Right forelimb (tissue), 1 donor: ENCODE results near the gene JARID2.
"Not testable (repeated sequence)": the region's sequence is repeated elsewhere in the genome, so short reads cannot be mapped to it uniquely, and the experiment has no call there.

ENCODE experiments used
- DNase-seq: peaks from one replicate; pipeline ENCODE4 v3.0.0-alpha.2; 2018

The JARID2 gene

GRCh38 chr6:15316754-15317153, 70.9 kb downstream of the JARID2 start:
- DNase-seq: no peak

- DNase-seq: no peak
Observed at GRCh38 chr6:15317251-15317650, 71.4 kb downstream of the JARID2 start.

DNA sequence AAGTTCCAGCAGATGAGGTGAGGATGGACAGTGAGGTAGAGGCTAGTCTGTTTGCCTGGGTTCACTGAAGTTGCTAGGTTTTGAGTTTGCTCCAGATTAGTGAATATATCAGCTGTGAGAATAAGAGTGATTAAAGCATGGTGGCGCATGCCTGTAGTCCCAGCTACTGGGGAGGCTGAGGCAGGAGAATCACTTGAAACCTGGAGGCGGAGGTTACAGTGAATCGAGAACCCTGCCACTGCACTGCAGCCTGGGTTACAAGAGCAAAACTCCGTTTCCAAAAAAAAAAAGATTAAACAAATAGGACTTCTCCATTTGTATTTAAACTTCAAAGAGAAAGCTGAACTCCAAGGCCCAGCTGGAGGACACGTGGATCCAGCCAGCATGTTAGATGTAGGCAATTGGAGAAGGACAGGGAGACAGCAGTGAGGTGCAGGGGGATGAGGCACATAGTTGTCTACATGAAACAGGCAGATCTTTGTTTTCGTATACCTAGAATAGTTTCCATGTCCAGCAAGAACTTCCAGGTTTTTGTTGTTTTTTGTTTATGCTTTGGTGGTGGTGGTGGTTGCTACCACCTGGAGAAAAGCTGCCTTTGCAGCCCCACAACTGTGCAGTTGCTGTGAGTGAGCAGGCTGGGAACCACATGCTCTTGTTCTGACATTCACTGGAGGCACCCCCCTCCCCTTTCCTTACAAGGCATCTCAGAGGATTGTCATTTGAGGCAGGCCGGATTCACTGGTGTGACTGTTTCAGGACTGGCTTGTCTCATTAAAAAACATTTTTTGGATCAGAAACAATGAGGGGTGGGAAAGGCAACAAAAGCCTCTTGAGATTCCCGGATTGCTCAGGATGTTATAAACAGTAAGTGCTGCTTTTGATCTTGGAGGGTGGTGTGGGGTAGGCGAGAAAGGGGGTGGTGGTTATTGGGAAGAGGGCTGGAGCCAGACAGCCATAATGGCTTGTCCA, 72.3 kb downstream of the JARID2 start:
- no peak for DNase-seq

DNA sequence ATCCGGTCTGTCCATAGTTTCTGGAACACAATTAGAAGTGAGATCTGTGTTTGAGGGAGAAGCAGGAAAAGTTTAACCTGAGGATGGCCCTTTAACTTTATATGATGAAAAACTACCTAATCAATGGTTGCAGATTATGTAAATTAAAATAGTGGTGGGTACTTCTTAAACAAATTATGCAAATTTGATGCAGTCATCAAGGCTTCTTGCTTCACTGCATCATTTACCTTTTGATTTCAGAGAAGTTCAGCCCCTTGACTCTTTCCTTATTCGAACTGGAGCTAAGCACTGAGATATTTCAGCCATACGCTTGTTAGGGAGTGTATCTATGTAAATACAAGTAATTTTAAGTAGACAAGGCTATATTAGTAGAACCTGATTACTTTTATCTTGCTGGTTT, 73.8 kb downstream of the JARID2 start:
- DNase-seq: no peak

GRCh38 chr6:15320693-15321092, 74.8 kb downstream of the JARID2 start:
- DNase-seq: no peak

GRCh38 chr6:15322184-15322583, 76.3 kb downstream of the JARID2 start:
- no peak for DNase-seq

- DNase-seq: no peak
Observed at GRCh38 chr6:15322781-15323536, 77.1 kb downstream of the JARID2 start.

- not testable (repeated sequence) for DNase-seq
Observed at GRCh38 chr6:15323611-15324010, 77.7 kb downstream of the JARID2 start.

DNA sequence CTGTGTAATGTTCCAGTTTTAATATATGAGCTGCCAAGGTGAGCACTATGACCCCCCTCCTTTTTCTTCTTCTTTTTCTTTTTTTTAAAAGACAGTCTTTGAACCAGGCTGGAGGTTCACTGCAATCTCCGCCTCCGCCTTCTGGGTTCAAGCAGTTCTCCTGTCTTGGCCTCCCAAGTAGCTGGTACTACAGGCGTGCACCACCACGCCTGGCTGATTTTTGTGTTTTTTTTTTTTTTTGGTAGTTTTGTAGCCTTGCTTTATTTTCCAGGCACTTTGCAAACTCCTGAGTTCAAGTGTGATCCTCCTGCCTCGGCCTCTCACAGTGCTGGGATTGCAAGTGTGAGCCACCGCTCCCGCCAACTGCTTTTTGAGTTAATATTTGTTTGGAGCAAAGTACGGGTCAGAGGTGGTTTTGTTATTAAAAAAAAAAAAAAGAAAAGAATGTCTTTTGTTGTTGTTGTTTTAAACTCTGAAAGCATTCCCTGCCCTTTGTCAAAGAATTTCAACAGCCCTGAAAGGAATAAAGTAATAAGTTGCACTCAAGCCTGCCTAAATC, 78.6 kb downstream of the JARID2 start:
- DNase-seq: no peak

- no peak for DNase-seq
Observed at GRCh38 chr6:15325540-15325955, 79.7 kb downstream of the JARID2 start.

GRCh38 chr6:15326067-15326614, 80.3 kb downstream of the JARID2 start:
- DNase-seq: no peak

- no peak for DNase-seq
Observed at GRCh38 chr6:15327271-15327670, 81.4 kb downstream of the JARID2 start.

DNA sequence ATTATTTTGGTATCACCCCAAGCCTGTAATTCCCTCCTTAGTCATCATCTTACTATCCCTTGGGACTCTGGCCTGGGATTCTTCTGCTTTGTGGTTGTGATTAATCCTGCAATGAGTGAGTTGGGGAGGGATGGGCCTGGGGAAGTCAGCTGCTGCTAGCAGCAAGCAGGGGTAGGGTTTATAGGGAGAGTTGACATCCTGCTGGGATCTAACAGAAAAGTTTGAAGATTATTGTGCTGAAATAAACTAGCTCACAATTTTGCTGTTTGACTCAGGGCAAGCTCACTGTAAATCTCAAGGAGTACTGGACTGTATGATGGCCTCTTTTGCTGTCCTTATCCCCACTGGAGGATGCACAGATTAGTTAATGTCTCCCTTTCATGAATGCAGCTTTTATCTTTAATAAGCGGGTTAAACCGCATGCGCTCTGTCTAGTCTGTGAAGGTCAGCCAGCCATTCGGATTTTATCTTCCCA, 83.4 kb downstream of the JARID2 start:
- no peak for DNase-seq

- DNase-seq: no peak
Observed at GRCh38 chr6:15330174-15330944, 84.5 kb downstream of the JARID2 start.

DNA sequence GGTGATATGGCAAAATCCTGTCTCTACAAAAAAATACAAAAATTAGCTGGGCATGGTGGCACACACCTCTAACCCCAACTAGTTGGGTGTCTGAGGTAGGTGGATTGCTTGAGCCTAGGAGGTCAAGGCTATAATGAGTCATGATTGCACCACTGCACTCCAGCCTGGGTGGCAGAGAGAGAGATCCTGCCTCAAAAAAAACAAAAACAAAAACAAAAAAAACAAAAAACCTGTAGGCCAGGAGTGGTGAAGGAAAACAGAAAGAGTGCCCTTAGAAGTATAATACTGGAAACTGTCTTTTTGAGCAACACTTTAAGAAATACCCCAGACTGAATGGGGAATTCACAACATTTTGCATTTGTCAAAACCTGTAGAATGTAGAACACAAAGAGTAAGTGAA, 85.3 kb downstream of the JARID2 start:
- no peak for DNase-seq

DNA sequence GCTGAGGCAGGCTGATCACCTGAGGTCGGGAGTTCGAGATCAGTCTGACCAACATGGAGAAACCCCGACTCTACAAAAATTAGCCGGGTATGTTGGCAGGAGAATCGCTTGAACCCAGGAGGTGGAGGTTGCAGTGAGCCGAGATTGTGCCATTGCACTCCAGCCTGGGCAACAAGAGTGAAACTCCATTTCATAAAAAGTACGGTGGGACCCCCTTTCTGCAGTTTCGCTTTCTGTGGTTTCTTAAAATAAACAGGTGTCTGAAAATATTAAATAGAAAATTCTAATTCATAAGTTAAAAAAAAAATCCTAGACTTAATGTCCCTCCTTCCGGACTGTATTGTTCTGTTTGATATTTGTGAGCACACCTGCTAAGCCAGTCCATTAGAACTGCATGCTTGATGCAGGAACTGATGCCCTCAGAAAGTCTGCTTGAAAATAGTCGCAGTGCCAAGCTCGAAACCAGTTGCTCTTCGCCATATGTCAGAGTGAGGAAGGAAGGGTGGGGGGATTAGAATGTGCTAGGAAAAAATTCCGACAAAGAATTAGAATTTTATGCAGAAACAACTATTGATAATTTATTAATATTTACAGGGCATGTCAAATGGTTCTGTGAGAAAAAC, 85.9 kb downstream of the JARID2 start:
- no peak for DNase-seq

GRCh38 chr6:15332446-15332845, 86.6 kb downstream of the JARID2 start:
- no peak for DNase-seq

DNA sequence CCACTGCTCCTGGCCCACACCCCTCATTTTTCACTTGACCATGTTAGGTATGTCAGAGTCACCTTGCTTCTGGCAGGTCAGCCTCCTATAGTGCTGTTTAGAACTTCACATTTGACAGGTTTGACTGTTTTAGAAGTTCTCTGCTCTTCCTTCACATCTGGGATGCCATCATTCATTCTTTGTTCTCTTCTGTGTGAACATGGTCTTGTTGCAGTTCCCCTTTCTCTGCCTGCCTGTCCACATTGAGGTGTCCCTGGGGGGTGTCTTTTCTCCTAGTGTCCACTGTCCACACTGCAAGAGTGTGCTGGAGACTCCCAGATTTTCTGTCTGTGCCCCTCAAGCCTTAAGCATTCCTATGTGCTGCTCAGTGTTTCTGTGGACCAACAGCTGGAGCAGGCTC, 89.5 kb downstream of the JARID2 start:
- no peak for DNase-seq

- DNase-seq: no peak
Observed at GRCh38 chr6:15335916-15336315, 90.0 kb downstream of the JARID2 start.

DNA sequence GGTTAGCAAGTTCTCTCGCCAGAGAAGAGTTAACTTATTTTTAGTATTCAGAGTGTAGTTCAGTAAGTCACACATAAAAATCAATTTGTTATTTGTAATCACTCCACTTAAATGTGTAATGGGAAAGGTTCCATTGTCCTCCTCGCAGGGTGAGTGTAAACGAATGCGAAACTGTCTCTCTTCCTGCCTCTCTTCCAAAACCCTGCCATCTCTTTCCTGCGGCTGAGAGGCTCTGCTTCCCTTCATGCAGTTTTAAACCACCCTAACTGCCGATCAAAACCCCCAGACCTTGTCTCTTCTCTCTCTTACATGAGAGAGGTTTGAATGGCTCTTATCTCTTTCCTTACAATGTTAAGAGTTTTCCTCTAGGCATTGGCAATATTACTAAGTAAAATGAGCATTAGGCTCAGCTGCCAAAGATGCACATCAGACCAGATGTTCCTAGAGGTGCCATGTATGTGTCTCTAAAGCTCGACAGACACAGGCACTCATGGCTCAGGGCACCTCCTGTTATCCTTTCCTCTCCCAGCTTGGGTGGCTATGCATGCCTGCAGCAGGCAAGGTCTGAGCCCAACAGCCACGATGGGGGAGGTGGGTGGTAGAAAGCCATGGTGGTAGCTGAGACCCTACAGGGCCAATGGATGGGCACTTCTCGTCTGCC, 91.2 kb downstream of the JARID2 start:
- no peak for DNase-seq

- DNase-seq: no peak
Observed at GRCh38 chr6:15337582-15337981, 91.7 kb downstream of the JARID2 start.
